Common myeloid progenitor, CD34-positive (primary cell): ENCODE measurements around the gene PSD2. TPM values are rescaled to one million over a fixed set of nuclear protein-coding genes. Genes with fewer than 3 reads are reported as not detected.
A peak's percentile ranks its signal among the peaks of the same experiment; 100 is the strongest.

Experiments used
- CTCF ChIA-PET: fragments of 350-600 bp; sonication (Branson Sonifier 250); formaldehyde crosslinking; loops from one replicate; lab custom pipeline; 2021; ENCODE audit warnings: antibody characterized with exemption; lab: Charles Lee
- POLR2A ChIA-PET: fragments of 350-600 bp; sonication (Branson Sonifier 250); formaldehyde crosslinking; loops from one replicate; lab custom pipeline; 2021; ENCODE audit warnings: antibody characterized with exemption; lab: Charles Lee
- DNase-seq, 3 donors: peaks; one replicate each; pipeline versions ENCODE4 v3.0.0 to v3.0.0-alpha.2; 2013
- H3K27ac ChIP-seq, 2 experiments: 1 replicate in 1 of 2; 2 replicates in 1 of 2; pipeline ENCODE4 v1.7.0; 2013; ENCODE audit warnings: inconsistent platforms in 2 of 2, low read length in 2 of 2, mild to moderate bottlenecking in 2 of 2, low read depth in 1 of 2, moderate library complexity in 1 of 2; ENCODE audit not compliant: severe bottlenecking in 2 of 2, insufficient read depth in 1 of 2, poor library complexity in 1 of 2
- H3K27me3 ChIP-seq, 5 experiments: replicated peaks in 2 of 5; 1 replicate in 3 of 5; 2 replicates in 2 of 5; pipeline versions ENCODE4 v1.6.1 to v1.7.0; 2013; ENCODE audit warnings: low read length in 4 of 5, mild to moderate bottlenecking in 2 of 5, moderate library complexity in 2 of 5, inconsistent platforms in 1 of 5; ENCODE audit not compliant: insufficient read depth in 5 of 5, control insufficient read depth in 4 of 5
- H3K36me3 ChIP-seq, 4 experiments: 1 replicate in 2 of 4; 2 replicates in 2 of 4; pipeline versions ENCODE4 v1.6.1 to v1.7.0; 2013; ENCODE audit warnings: low read length in 3 of 4, control low read depth in 1 of 4, mild to moderate bottlenecking in 1 of 4; ENCODE audit not compliant: control insufficient read depth in 4 of 4, insufficient read depth in 4 of 4
- H3K4me1 ChIP-seq, 4 experiments: 1 replicate in 3 of 4; 2 replicates in 1 of 4; pipeline versions ENCODE4 v1.6.1 to v1.7.1; 2013; ENCODE audit warnings: low read length in 3 of 4, mild to moderate bottlenecking in 3 of 4, control low read depth in 1 of 4, inconsistent platforms in 1 of 4, moderate library complexity in 1 of 4; ENCODE audit not compliant: control insufficient read depth in 4 of 4, insufficient read depth in 4 of 4; ENCODE audit errors: control extremely low read depth in 1 of 4
- H3K4me3 ChIP-seq, 7 experiments: 1 replicate in 4 of 7; 2 replicates in 3 of 7; pipeline versions ENCODE4 v1.5.1 to v1.7.0; 2013; ENCODE audit warnings: mild to moderate bottlenecking in 7 of 7, low read length in 6 of 7, moderate library complexity in 6 of 7, inconsistent platforms in 2 of 7, low read depth in 2 of 7, control low read depth in 1 of 7; ENCODE audit not compliant: insufficient read depth in 4 of 7, control insufficient read depth in 1 of 7; ENCODE audit errors: extremely low read depth in 1 of 7
- H3K9me3 ChIP-seq, 5 experiments: 1 replicate in 4 of 5; 2 replicates in 1 of 5; pipeline versions ENCODE4 v1.6.1 to v1.7.1; 2013; ENCODE audit warnings: low read length in 4 of 5, mild to moderate bottlenecking in 2 of 5, inconsistent platforms in 1 of 5, low read depth in 1 of 5, moderate library complexity in 1 of 5; ENCODE audit not compliant: control insufficient read depth in 4 of 5, insufficient read depth in 2 of 5; ENCODE audit errors: control extremely low read depth in 1 of 5
- WGBS: methylation state at CpG from one replicate; pipeline ENCODE4 v1.1.5; 2013; ENCODE audit not compliant: insufficient coverage; 5-methylcytosine and 5-hydroxymethylcytosine counted together
- polyA plus RNA-seq: library from polyadenylated mRNA; unstranded; fragments of 120-200 nt; gene quantifications from one replicate; pipeline ENCODE4 v1.2.1, GENCODE V29; 2013

The PSD2 gene
- 0.66 TPM for polyA plus RNA-seq

GRCh38 chr5:139795074-139796001 lies at the start of gene PSD2:
TSS of gene PSD2 (plus strand) at chr5:139795808. CDS start at chr5:139809441, 13,633 bp downstream.
- peaks cover 0 to 10% (median 3%) of the 10 kb centered on the region in 4 experiments for H3K4me1 ChIP-seq
- H3K27me3 ChIP-seq: peaks cover 7 to 74% (median 36%) of the 10 kb centered on the region in 5 experiments
- ChIA-PET POLR2A (no interaction called here), CTCF (interaction anchor here (2.5 kb wide), 1 partner anchor 68 kb away, joined by 9 read pairs; no protein-coding TSS in a partner anchor)
- DNase-seq: peak in 1 of 3 donors; percentile 24
- no peaks in the 10 kb centered on the region for H3K9me3 ChIP-seq
- no peaks in the 10 kb centered on the region for H3K36me3 ChIP-seq
- H3K4me3 ChIP-seq: peak within 1 kb of the TSS in 3 of 7 experiments; percentile 13 to 43 (median 26)
- WGBS: 10% methylated on average over 26 of the region's 83 CpGs
- H3K27ac ChIP-seq: no peak within 1 kb of the TSS

GRCh38 chr5:139746691-139747582 lies 48.7 kb upstream of the PSD2 start:
- no peaks in the 10 kb centered on the region for H3K9me3 ChIP-seq
- H3K4me3 ChIP-seq: peak overlapping the region; percentile 2 to 68 (median 54)
- H3K27me3 ChIP-seq: peaks cover 0 to 58% (median 22%) of the 10 kb centered on the region in 5 experiments
- under 1% methylated on average over 30 of the region's 44 CpGs for WGBS
- DNase-seq: peak; percentile 45 to 80 (median 69)
- H3K36me3 ChIP-seq: no peaks in the 10 kb centered on the region
- ChIA-PET POLR2A (interaction anchor here (0.6 to 2.6 kb wide), 2 partner anchors 36 to 111 kb away, joined by 3 to 6 read pairs; no protein-coding TSS in a partner anchor), CTCF (interaction anchor here (1.2 to 2.9 kb wide), 5 partner anchors 12 to 112 kb away, joined by 3 to 12 read pairs (median 5); no protein-coding TSS in a partner anchor)
- peaks cover 0 to 44% (median 41%) of the 10 kb centered on the region in 4 experiments for H3K4me1 ChIP-seq
- no peak overlapping the region for H3K27ac ChIP-seq

- CTCF ChIA-PET: interaction anchor here (0.9 to 1.8 kb wide), 5 partner anchors 11 to 114 kb away, joined by 5 to 6 read pairs (median 6); no protein-coding TSS in a partner anchor
- 1% methylated on average over 60 of the region's 60 CpGs for WGBS
- H3K27ac ChIP-seq: no peak overlapping the region
- peaks cover 0 to 44% (median 41%) of the 10 kb centered on the region in 4 experiments for H3K4me1 ChIP-seq
- no peaks in the 10 kb centered on the region for H3K9me3 ChIP-seq
- no peaks in the 10 kb centered on the region for H3K36me3 ChIP-seq
- peak overlapping the region in 6 of 7 experiments; percentile 2 to 68 (median 52) for H3K4me3 ChIP-seq
- DNase-seq: peak; percentile 22 to 52 (median 42)
- H3K27me3 ChIP-seq: peaks cover 0 to 67% (median 28%) of the 10 kb centered on the region in 5 experiments
- POLR2A ChIA-PET: interaction anchor here (0.6 to 2.6 kb wide), 2 partner anchors 37 to 112 kb away, joined by 3 to 6 read pairs; no protein-coding TSS in a partner anchor
Observed at GRCh38 chr5:139747583-139748504, 47.8 kb upstream of the PSD2 start.

GRCh38 chr5:139748505-139748826 lies 47.1 kb upstream of the PSD2 start:
- Histone ChIP-seq H3K9me3 (no peaks in the 10 kb centered on the region), H3K36me3 (no peaks in the 10 kb centered on the region), H3K4me3 (peak overlapping the region in 2 of 7 experiments; percentile 26 to 68), H3K27ac (no peak overlapping the region), H3K27me3 (peaks cover 0 to 73% (median 30%) of the 10 kb centered on the region in 5 experiments), H3K4me1 (peaks cover 0 to 44% (median 41%) of the 10 kb centered on the region in 4 experiments)
- ChIA-PET POLR2A (no interaction called here), CTCF (interaction anchor here (0.9 to 1.8 kb wide), 4 partner anchors 10 to 115 kb away, joined by 6 read pairs; no protein-coding TSS in a partner anchor)
- DNase-seq: no peak
- 10% methylated on average over 20 of the region's 27 CpGs for WGBS

- 100% methylated on average over 2 of the region's 2 CpGs for WGBS
- Histone ChIP-seq H3K27me3 (peaks cover 0 to 80% (median 30%) of the 10 kb centered on the region in 5 experiments), H3K36me3 (no peaks in the 10 kb centered on the region), H3K4me3 (no peak overlapping the region), H3K27ac (no peak overlapping the region), H3K9me3 (no peaks in the 10 kb centered on the region), H3K4me1 (peaks cover 0 to 44% (median 41%) of the 10 kb centered on the region in 4 experiments)
- CTCF ChIA-PET: interaction anchor here (1.8 kb wide), 1 partner anchor 113 kb away, joined by 6 read pairs; no protein-coding TSS in a partner anchor
- DNase-seq: no peak
- POLR2A ChIA-PET: interaction anchor here (0.5 to 1.2 kb wide), 2 partner anchors 10 to 666 kb away, joined by 3 to 4 read pairs; no protein-coding TSS in a partner anchor
Observed at GRCh38 chr5:139749242-139749641, 46.4 kb upstream of the PSD2 start.
